C4-2B (cell line): ENCODE measurements around the gene GRAP2.
"Not testable (repeated sequence)": the region's sequence is repeated elsewhere in the genome, so short reads cannot be mapped to it uniquely, and the experiment has no call there.

Experiments used
- H3K27ac ChIP-seq: fragments of 450-650 bp; 2 replicates; pipeline ENCODE4 v1.5.1; 2017
- ZFX ChIP-seq: fragments of 450-650 bp; IDR thresholded peaks from 2 replicates; pipeline ENCODE4 v1.6.1; 2017
- TF ChIP-seq, protein P1 (sequence below): fragments of 450-650 bp; conservative IDR thresholded peaks from 2 replicates; pipeline ENCODE4 v1.5.1; 2017; ENCODE audit warnings: mild to moderate bottlenecking

Gene GRAP2

DNA sequence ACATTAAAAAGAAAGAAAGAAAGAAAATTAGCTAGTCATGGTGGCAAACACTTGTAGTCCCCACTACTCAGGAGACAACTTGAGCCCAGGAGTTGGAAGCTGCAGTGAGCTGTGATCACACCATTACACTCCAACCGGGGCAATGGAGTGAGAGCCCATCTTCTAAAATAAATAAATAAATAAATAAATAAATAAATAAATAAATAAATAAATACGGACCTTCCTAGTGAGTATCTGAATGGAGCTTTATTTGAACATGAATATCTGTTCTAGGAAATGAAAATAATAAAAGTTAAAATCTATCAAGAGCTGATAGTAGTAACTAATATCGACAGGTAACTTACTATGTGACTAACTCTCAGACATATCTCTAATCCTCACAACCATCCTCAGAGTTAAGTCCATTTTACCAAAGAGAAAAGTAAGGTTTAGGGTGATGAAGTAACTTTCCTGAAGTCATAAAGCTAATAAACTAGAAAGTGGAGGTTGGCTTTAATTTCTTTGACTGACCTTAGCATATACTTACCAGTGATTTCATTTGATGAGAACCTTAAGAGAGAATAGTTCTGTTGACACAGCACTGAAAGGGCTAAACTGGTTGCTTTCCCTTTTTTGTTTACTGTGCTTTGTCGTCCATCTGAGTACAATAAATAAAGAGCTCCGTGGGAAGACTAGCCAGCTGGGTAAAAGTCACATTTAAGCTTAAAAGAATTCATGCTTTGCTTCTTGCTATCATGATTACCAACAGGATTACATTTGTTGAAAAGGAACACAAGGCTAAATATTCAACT is 29.7 kb upstream of the GRAP2 start:
- TF ChIP-seq, protein P1, sequence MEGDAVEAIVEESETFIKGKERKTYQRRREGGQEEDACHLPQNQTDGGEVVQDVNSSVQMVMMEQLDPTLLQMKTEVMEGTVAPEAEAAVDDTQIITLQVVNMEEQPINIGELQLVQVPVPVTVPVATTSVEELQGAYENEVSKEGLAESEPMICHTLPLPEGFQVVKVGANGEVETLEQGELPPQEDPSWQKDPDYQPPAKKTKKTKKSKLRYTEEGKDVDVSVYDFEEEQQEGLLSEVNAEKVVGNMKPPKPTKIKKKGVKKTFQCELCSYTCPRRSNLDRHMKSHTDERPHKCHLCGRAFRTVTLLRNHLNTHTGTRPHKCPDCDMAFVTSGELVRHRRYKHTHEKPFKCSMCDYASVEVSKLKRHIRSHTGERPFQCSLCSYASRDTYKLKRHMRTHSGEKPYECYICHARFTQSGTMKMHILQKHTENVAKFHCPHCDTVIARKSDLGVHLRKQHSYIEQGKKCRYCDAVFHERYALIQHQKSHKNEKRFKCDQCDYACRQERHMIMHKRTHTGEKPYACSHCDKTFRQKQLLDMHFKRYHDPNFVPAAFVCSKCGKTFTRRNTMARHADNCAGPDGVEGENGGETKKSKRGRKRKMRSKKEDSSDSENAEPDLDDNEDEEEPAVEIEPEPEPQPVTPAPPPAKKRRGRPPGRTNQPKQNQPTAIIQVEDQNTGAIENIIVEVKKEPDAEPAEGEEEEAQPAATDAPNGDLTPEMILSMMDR, result no peak
- no peak for TF ChIP-seq ZFX
- H3K27ac ChIP-seq, result no peak overlapping the region

DNA sequence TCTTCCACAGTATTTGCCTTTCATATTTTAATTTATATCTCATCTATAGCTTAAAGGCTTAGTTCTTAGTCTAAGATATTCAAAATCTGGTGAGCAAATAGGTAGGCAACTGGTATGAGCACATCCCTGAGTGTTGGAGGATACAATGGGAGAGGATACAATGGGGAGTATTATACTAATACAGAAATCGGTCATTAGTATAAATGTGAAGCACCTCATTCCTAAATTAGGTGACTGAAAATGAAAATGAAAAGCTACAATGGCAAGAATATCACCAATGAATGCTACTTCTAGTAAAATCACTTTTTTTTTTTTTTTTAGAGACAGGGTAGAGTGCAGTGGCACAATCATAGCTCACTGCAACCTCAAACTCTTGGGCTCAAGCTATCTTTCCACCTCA is 28.3 kb upstream of the GRAP2 start:
- H3K27ac ChIP-seq, result no peak overlapping the region
- no peak for TF ChIP-seq ZFX
- TF ChIP-seq, protein P1, result no peak

DNA sequence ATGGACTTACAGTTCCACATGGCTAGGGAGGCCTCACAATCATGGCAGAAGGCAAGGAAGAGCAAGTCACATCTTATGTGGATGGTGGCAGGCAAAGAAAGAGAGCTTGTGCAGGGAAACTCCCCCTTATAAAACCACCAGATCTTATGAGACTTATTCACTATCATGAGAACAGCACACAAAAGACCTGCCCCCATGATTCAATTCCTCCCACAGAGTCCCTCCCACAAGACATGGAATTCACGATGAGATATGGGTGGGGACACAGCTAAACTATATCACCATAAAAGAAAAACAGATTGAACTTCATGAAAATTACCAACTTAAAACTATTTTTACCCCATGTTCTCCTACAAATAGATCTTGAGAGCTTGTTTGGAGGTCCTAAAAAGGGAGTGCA is 26.9 kb upstream of the GRAP2 start:
- no peak for TF ChIP-seq ZFX
- TF ChIP-seq, protein P1, result no peak
- no peak overlapping the region for H3K27ac ChIP-seq

DNA sequence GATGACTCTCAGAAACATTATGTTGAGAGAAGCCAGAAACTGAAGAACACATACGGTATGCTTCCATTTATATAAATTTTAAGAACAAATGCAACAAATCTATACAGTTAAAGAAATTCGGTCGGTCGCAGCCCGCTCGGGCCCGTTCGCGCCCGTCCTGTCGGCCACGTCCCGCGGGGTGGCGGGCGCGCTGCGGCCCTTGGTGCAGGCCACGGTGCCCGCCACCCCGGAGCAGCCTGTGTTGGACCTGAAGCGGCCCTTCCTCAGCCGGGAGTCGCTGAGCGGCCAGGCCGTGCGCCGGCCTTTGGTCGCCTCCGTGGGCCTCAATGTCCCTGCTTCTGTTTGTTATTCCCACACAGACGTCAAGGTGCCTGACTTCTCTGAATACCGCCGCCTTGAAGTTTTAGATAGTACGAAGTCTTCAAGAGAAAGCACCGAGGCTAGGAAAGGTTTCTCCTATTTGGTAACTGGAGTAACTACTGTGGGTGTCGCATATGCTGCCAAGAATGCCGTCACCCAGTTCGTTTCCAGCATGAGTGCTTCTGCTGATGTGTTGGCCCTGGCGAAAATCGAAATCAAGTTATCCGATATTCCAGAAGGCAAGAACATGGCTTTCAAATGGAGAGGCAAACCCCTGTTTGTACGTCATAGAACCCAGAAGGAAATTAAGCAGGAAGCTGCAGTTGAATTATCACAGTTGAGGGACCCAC is 25.6 kb upstream of the GRAP2 start:
- H3K27ac ChIP-seq, result not testable (repeated sequence)

DNA sequence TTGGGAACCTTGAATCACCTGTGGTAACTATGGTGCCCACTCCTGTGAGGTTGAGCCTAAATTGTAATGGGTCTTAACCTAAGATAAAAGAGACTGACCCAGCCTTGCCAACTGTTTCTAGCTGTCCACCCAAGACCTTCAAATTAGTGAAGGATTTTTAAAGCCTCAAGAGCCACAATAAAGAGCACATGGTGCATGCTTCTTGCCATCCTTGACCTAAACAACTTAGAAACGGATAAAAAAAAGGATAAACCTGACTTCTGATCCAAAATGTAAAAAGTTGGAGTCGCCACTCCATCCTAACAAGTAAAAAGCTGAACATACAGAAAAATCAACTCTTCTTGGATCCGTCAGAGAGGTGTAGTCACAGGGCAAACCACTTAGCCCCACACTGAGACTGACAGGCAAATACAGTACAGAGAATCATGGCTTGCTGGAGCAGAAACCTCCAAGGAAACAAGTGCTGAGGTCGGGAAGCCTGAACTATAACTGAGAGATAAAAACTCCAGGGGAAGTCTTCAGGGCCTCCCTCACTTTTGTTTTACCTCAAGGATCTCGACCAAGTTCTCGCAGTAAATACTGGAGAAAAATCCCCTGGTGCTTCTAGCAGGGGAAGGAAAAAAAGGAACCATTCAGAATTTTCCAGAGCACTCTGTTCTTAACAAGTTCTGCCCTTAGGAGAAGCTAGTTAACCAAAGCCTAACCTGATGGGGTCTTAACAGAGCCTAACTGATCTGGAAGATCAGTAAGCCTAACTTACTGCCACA is 23.6 kb upstream of the GRAP2 start:
- TF ChIP-seq, protein P1, result no peak
- no peak for TF ChIP-seq ZFX
- H3K27ac ChIP-seq, result no peak overlapping the region

DNA sequence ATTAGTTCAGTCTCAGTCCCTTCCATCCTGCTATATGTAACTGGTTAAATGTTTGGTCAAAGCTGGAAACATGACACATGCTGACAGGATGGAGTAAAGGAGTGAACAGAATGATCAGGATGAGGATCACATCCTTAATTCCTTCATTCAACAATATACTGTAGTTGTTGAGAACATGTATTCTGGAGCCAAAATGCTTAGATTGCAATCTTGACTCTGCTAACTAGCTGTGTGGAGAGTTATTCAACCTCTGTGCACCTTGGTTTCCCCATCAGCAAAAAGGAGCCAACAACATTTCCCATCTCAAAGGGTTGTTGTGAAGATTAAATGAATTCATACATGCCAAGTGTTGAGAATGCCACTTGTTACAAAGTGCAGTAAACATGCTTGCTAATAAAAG is 20.2 kb upstream of the GRAP2 start:
- no peak for TF ChIP-seq ZFX
- TF ChIP-seq, protein P1, result no peak
- H3K27ac ChIP-seq, result no peak overlapping the region

DNA sequence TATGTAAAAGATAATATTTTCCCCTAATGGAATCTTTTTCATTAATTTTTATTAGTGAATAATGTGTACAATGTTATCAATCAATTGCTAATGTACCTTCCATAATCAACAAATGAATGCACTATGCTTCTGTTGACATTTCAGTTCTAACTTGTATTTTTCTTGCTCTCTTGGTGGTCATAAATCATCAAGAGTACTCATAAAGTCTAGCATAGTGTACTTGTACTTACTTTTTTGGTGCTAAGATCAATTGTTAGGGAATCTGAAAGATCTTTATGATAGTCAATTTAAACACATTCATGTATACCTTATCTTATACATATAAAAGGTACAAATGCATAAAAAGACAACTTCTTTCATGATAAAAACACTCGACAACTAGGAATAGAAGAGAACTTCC is 17.8 kb upstream of the GRAP2 start:
- H3K27ac ChIP-seq, result no peak overlapping the region
- TF ChIP-seq, protein P1, result no peak
- TF ChIP-seq ZFX, result no peak

DNA sequence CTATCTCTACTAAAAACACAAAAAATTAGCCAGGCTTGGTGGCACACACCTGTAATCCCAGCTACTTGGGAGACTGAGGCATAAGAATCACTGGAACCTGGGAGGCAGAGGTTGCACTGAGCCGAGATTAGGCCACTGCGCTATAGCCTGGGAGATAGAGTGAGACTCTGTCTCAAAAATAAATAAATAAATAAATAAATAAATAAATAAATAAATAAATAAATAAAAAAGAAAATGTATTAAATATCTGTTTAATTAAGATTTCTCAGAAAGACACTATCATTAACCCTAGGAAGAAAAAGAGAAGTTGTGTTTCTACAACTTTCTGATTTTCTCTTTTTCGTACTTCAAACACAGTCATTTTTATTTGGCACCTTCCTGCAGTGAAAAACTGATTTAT is 11.0 kb upstream of the GRAP2 start:
- H3K27ac ChIP-seq, result not testable (repeated sequence)
